IPS-18c (cell line): ENCODE measurements around the gene CSK.
A peak's percentile ranks its signal among the peaks of the same experiment; 100 is the strongest.

Experiments used
- H3K4me3 ChIP-seq: 2 replicates; pipeline ENCODE4 v1.7.0; 2013; ENCODE audit warnings: low read depth, mild to moderate bottlenecking, low read length, moderate library complexity; ENCODE audit not compliant: insufficient read depth
- H3K9me3 ChIP-seq: one replicate; pipeline ENCODE4 v1.6.1; 2013; ENCODE audit warnings: mild to moderate bottlenecking, low read length, moderate library complexity; ENCODE audit not compliant: control insufficient read depth, insufficient read depth

The CSK gene

DNA sequence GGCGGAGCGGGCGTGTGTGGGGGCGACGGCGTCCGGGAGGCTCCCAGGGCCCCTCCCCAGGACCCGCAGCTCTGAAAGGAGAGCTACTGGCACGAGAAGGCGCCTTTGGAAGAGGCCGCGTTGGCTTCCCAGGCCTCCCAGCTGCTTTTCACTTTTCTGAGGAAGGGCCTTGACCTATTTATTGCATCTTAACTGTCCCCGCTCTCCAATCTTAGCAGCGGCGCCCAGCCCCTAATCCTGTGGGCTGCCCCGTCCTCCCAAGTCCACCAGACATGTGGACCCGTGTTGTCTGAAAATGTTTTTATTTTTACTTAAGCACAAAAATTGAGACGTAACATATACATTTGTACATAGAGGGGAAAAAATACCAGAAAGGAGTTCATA lies 61.6 kb downstream of the CSK start:
- Histone ChIP-seq H3K4me3 (peak overlapping the region; percentile 86), H3K9me3 (no peaks in the 10 kb centered on the region)

DNA sequence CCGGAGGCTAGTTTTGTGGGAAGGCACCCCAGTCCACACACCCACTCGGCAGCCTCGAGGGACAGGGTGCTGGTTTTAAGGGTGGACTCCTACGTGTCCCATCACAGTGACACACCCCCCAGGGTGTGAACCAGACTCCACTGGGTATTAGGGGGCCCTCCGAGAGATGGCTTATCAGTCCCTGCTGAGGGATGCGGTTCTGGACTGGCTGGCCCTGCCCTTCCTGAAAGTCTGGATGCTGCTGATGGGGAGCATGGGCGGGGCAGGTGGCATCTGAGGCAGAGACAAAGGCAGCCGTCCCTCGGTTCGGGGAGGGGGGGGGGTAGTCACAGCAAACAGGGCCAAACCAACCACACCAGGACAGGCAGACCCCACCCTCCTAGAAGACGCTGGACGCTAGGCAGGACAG lies 62.0 kb downstream of the CSK start:
- no peak overlapping the region; the same call in 1 of the 2 replicates for H3K4me3 ChIP-seq
- no peaks in the 10 kb centered on the region for H3K9me3 ChIP-seq

DNA sequence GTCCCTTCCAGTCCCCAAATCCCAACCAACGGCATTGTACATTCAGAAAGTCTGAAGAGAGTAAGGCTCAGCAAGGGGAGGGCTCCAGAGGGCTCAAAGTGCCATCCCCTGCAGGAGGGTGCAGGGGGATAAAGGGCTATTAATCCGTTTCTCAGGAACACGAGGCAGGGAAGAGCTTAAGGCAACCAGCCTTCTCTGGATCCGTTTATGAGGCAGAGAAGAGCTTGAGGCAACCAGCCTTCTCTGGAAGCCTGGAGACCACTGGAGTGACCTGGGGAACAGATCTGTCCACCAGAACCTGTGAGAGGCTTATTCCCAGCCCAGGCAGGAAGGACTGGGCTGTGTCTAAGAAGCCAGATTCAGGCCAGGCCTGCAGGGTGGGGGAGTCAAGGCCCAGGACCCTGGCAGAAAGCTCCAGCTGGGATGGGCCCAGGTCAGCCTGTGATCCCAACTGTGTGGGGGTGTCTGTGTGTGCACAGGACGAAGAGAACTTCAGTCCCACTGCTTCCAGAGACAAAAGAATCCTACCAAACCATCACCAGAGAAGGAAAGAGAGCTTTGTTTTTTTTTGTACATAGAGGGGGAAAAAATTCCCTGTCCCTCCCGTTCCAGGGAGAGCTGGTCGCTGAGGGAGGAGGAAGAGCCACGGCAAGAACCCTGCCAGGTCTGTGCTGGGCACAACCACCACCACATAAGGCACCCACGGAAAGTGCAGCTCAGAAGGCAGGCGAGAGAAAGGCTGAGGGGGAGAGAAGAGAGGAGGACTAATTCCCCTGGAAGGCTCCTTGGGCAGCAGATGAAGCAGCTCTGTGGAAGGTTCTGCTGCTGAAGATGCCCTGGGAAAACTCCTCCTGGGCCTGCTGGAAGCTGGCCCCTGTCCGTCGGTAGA lies 62.7 kb downstream of the CSK start:
- H3K9me3 ChIP-seq, result no peaks in the 10 kb centered on the region
- no peak overlapping the region for H3K4me3 ChIP-seq

DNA sequence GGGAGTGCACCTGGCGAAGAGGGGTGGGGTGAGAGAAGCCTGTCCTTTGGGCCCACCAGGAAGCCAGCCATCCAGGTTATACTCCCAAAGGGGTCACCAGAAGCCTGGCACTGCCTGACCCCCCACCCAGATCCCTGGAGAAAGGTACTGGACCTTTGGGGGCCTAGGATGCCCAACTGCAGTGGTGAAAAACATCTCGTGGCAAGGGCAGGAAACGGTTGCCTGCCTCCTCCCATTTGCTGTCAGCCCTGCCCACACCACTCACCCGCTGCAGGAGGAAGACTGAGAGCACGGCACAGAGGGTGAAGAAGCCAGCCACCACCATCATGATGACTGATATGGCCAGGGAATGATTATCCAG lies 63.3 kb downstream of the CSK start:
- Histone ChIP-seq H3K4me3 (no peak overlapping the region), H3K9me3 (no peaks in the 10 kb centered on the region)

DNA sequence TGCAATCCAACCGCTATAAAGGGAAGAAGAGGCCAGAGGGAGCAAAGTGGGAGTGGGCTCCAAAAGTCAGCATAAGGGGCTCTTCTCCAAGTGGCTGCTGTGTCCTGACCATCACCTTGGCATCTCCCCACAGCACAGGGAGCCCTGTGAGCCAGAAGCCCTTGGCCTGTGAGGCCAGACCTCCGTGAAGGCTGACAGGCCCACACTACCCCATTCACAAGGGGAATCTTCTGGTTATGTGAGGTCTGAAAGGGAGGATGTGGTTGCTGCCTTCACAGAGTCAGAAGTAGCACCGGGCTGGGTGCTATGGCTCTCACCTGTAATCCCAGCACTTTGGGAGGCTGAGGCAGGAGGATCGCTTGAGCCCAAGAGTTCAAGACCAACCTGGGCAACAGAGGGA lies 63.7 kb downstream of the CSK start:
- Histone ChIP-seq H3K4me3 (no peak overlapping the region), H3K9me3 (no peaks in the 10 kb centered on the region)

- no peaks in the 10 kb centered on the region for H3K9me3 ChIP-seq
- no peak overlapping the region for H3K4me3 ChIP-seq
Measured at GRCh38 chr15:74847432-74847831, 65.6 kb downstream of the CSK start.

DNA sequence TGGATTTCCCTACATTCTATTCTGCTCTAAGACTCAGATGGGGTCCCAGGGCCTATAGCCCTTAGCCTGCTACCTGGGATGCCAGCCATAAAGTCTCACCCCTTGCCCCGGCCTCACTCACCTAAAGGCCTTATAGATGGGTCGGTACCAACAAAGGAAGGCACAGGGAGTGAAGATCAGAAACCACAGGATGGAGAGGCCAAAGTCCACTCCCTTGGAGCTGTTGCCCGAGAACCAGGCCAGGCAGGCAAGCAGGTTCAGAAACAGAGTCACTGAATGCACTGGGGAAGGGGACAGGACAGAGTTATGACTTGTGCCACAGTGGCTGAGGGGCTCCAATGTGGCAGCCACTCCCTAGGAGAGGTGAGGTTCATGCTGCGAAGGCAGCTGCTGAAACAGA lies 68.5 kb downstream of the CSK start:
- Histone ChIP-seq H3K4me3 (no peak overlapping the region), H3K9me3 (no peaks in the 10 kb centered on the region)

GRCh38 chr15:74851960-74852359 lies 70.1 kb downstream of the CSK start:
- Histone ChIP-seq H3K4me3 (no peak overlapping the region), H3K9me3 (no peaks in the 10 kb centered on the region)
